ENCODE measurements around the gene TBC1D9.
A peak's percentile ranks its signal among the peaks of the same experiment; 100 is the strongest.

TBC1D9 gene

DNA sequence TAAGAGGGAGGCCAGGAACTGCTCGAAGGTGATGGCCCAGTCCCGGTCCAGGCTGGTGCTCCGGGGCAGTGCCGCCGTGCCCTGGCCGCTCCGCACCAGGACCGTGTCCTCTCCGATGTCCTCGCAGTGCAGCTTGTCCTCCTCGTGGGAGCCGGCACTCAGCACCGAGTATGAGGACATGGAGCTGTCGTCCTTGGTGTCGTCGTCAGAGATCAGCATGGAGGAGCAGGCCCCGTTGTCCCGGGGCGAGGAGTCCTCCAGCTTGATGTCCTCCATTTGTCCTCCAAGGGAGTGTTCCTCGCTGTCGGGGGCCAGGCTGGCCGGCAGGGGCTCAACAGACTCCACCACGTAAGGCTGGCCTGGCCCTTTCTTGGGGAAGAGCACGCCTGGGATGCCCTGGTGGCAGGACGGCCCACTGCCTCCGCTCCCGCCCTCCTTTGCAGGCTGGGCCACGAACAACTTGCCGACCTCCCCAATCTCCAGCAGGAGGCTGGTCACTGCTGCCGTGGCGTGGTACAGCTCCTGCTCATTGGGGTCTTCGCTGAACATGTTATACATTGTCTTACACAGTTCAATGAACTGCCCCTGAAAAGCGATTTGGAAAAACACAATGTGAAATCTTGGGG is 133.7 kb downstream of the TBC1D9 start:
- TF ChIP-seq, protein P1, sequence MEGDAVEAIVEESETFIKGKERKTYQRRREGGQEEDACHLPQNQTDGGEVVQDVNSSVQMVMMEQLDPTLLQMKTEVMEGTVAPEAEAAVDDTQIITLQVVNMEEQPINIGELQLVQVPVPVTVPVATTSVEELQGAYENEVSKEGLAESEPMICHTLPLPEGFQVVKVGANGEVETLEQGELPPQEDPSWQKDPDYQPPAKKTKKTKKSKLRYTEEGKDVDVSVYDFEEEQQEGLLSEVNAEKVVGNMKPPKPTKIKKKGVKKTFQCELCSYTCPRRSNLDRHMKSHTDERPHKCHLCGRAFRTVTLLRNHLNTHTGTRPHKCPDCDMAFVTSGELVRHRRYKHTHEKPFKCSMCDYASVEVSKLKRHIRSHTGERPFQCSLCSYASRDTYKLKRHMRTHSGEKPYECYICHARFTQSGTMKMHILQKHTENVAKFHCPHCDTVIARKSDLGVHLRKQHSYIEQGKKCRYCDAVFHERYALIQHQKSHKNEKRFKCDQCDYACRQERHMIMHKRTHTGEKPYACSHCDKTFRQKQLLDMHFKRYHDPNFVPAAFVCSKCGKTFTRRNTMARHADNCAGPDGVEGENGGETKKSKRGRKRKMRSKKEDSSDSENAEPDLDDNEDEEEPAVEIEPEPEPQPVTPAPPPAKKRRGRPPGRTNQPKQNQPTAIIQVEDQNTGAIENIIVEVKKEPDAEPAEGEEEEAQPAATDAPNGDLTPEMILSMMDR (IDR thresholded peaks at IDR 0.05; ENCODE audit: low read depth, low read length, poor library complexity, severe bottlenecking) = no peak
- no peak for TF ChIP-seq EZH2phosphoT487 (IDR thresholded peaks at IDR 0.05; ENCODE audit: borderline replicate concordance, low read length)
- H3K4me3 ChIP-seq (ENCODE audit: low read length) = no peak overlapping the region
- no peaks in the 10 kb centered on the region for H3K36me3 ChIP-seq (ENCODE audit: control insufficient read depth, low read length)
- H3K27ac ChIP-seq (ENCODE audit: low read depth, low read length) = no peak overlapping the region
- peaks cover 10% of the 10 kb centered on the region for H3F3A ChIP-seq (ENCODE audit: control insufficient read depth, insufficient read depth)
- H3K4me1 ChIP-seq (ENCODE audit: control insufficient read depth, low read length) = peaks cover 84% of the 10 kb centered on the region
- no peaks in the 10 kb centered on the region for H4K20me1 ChIP-seq (ENCODE audit: control insufficient read depth, insufficient read depth, low read depth, low read length)
- no peak overlapping the region; the same call in 1 of the 2 replicates for H3K4me2 ChIP-seq (ENCODE audit: low read length)
- no peaks in the 10 kb centered on the region for H3K79me2 ChIP-seq (ENCODE audit: control insufficient read depth, low read length)
- H3K9me3 ChIP-seq (ENCODE audit: control insufficient read depth, insufficient read depth, low read length) = no peaks in the 10 kb centered on the region
- H3K9me2 ChIP-seq (replicated peaks; ENCODE audit: control insufficient read depth, low read length) = no peaks in the 10 kb centered on the region
- no peaks in the 10 kb centered on the region for H3K27me3 ChIP-seq (ENCODE audit: control insufficient read depth, low read length)

DNA sequence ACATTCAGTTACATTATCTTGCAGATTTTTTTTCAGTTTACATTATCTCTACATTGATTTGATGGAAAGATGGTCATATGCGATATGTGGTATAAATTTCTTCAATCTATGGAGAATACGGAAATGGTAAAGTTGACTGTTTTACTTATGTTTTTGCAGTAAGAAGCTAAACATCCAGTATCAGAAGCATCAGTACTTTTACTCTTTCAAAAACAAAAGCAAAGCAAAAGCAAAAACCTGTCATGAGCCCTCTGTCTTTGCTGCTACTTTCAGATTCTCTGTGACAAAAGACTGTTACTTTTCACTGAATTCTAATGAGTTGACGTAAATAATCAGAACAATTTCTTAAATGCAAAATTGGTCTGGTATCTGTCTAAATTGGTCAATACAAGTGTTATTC is 135.0 kb downstream of the TBC1D9 start:
- peak overlapping the region; percentile 84 for H3K27ac ChIP-seq (ENCODE audit: low read depth, low read length)
- no peaks in the 10 kb centered on the region for H3K36me3 ChIP-seq (ENCODE audit: control insufficient read depth, low read length)
- H3K4me1 ChIP-seq (ENCODE audit: control insufficient read depth, low read length) = peaks cover 80% of the 10 kb centered on the region
- H3K4me3 ChIP-seq (ENCODE audit: low read length) = peak overlapping the region; percentile 62
- H4K20me1 ChIP-seq (ENCODE audit: control insufficient read depth, insufficient read depth, low read depth, low read length) = no peaks in the 10 kb centered on the region
- peak overlapping the region; percentile 84 for H3K4me2 ChIP-seq (ENCODE audit: low read length)
- no peak for TF ChIP-seq EZH2phosphoT487 (IDR thresholded peaks at IDR 0.05; ENCODE audit: borderline replicate concordance, low read length)
- TF ChIP-seq, protein P1 (IDR thresholded peaks at IDR 0.05; ENCODE audit: low read depth, low read length, poor library complexity, severe bottlenecking) = no peak
- H3K79me2 ChIP-seq (ENCODE audit: control insufficient read depth, low read length) = no peaks in the 10 kb centered on the region
- peaks cover 10% of the 10 kb centered on the region for H3F3A ChIP-seq (ENCODE audit: control insufficient read depth, insufficient read depth)
- H3K9me2 ChIP-seq (replicated peaks; ENCODE audit: control insufficient read depth, low read length) = no peaks in the 10 kb centered on the region
- H3K27me3 ChIP-seq (ENCODE audit: control insufficient read depth, low read length) = no peaks in the 10 kb centered on the region
- no peaks in the 10 kb centered on the region for H3K9me3 ChIP-seq (ENCODE audit: control insufficient read depth, insufficient read depth, low read length)

DNA sequence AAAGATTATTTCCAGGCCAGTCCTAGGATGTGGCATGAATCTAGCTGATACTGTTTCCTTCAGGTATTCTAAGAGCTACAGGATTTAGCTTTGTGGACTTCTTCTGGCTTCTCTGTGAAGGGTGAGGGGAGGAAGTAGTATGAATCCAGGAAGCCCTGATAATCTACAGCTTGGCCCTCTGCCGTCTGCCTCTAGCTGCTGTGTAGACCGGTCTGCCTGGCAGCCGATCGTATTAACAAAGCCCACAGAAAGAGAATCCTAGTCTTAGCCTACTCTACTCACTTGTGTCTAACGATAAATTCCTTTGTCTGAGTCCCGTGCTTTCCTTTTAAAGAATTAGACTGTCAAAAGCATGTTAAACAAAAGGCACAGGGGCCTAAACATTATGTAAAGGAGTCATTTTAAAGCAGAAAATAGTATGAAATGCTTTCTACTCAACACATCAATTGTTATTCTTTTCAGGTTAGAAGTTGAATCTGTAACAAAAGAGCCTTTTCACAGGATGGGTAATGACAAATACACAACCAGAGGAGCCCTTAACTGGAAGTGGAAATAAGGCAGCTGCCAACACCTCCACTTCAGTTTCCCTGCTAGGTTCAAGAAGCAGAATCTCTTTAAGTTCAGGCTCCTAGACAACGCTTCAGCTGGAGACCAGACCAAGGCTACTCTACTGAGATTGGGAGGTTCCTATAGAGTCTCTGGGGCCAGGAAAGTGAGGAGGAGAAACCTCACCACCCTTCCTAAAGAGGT is 138.5 kb downstream of the TBC1D9 start:
- Histone ChIP-seq H3K27me3 (ENCODE audit: control insufficient read depth, low read length) (no peaks in the 10 kb centered on the region), H3K27ac (ENCODE audit: low read depth, low read length) (no peak overlapping the region), H3K9me2 (replicated peaks; ENCODE audit: control insufficient read depth, low read length) (no peaks in the 10 kb centered on the region), H3K79me2 (ENCODE audit: control insufficient read depth, low read length) (no peaks in the 10 kb centered on the region), H3K9me3 (ENCODE audit: control insufficient read depth, insufficient read depth, low read length) (no peaks in the 10 kb centered on the region), H4K20me1 (ENCODE audit: control insufficient read depth, insufficient read depth, low read depth, low read length) (no peaks in the 10 kb centered on the region), H3K36me3 (ENCODE audit: control insufficient read depth, low read length) (no peaks in the 10 kb centered on the region), H3F3A (ENCODE audit: control insufficient read depth, insufficient read depth) (peaks cover 10% of the 10 kb centered on the region), H3K4me1 (ENCODE audit: control insufficient read depth, low read length) (peaks cover 81% of the 10 kb centered on the region), H3K4me2 (ENCODE audit: low read length) (no peak overlapping the region), H3K4me3 (ENCODE audit: low read length) (no peak overlapping the region)
- TF ChIP-seq, protein P1 (IDR thresholded peaks at IDR 0.05; ENCODE audit: low read depth, low read length, poor library complexity, severe bottlenecking) = no peak
- no peak for TF ChIP-seq EZH2phosphoT487 (IDR thresholded peaks at IDR 0.05; ENCODE audit: borderline replicate concordance, low read length)

All from DOHH2 (cell line).